Fibroblast of the aortic adventitia (primary cell): Measurements from ENCODE around the gene OR10G7. TPM values are rescaled to one million over a fixed set of nuclear protein-coding genes. Genes with fewer than 3 reads are reported as not detected.
"Not testable (repeated sequence)": the region's sequence is repeated elsewhere in the genome, so short reads cannot be mapped to it uniquely, and the experiment has no call there.

Experiments used
- DNase-seq: peaks from one replicate; pipeline ENCODE4 v3.0.0-alpha.2; 2010; ENCODE audit warnings: low read depth
- H3K4me3 ChIP-seq: 2 replicates; pipeline ENCODE4 v1.5.1; 2011; ENCODE audit warnings: low read depth, mild to moderate bottlenecking, control low read depth, low read length, moderate library complexity
- total RNA-seq: library from RNA; depleted of rRNA; stranded (reverse); fragments of >200 nt; gene quantifications from 2 replicates; pipeline ENCODE4 v1.2.3, GENCODE V29; 2012; ENCODE audit warnings: low replicate concordance
- TF ChIP-seq, protein P1 (sequence below): IDR thresholded peaks from 2 replicates; pipeline ENCODE4 v1.5.1; 2011; ENCODE audit warnings: mild to moderate bottlenecking, low read length, control low read depth, inconsistent platforms; ENCODE audit not compliant: insufficient read depth

OR10G7 gene
- total RNA-seq, 1 donor, result not detected

DNA sequence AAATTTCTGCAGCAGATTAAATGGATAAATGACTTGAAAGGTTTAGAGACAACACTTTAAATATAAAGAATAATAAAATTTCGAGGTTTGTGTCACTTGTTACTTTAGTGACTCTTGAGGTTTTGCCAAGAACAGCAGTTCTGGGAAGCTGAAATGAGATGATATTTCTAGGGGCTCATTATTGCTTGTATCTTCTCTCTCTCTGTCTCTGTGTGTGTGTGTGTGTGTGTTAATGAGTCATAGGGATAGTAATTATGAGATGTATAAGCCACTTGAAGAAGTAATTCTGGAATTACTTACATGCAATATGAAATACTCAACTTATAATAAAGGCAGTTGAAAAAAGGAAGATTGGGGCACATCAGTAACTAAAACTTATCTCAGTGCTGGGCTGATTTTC lies 9.6 kb upstream of the OR10G7 start:
- TF ChIP-seq, protein P1, sequence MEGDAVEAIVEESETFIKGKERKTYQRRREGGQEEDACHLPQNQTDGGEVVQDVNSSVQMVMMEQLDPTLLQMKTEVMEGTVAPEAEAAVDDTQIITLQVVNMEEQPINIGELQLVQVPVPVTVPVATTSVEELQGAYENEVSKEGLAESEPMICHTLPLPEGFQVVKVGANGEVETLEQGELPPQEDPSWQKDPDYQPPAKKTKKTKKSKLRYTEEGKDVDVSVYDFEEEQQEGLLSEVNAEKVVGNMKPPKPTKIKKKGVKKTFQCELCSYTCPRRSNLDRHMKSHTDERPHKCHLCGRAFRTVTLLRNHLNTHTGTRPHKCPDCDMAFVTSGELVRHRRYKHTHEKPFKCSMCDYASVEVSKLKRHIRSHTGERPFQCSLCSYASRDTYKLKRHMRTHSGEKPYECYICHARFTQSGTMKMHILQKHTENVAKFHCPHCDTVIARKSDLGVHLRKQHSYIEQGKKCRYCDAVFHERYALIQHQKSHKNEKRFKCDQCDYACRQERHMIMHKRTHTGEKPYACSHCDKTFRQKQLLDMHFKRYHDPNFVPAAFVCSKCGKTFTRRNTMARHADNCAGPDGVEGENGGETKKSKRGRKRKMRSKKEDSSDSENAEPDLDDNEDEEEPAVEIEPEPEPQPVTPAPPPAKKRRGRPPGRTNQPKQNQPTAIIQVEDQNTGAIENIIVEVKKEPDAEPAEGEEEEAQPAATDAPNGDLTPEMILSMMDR, result no peak
- no peak for DNase-seq
- H3K4me3 ChIP-seq, result no peak overlapping the region

DNA sequence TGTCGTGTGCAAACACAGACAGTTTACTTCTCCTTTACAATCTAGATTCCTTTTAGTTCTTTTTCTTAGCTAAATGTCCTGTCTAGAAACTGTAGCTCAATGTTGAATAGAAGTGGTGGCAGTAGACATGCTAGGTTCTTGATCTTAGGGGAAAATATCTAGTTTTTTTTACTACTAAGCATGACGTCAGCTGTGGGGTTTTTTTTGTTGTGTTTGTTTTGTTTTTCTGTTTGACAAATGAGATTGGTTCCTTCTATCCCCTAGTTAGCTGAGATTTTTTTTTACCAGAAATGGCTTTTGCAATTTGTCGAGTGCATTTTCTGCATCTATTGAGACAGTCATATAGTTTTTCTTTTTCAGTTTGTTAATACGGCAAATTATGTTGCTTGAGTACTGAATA lies 2.3 kb upstream of the OR10G7 start:
- H3K4me3 ChIP-seq, result no peak overlapping the region
- TF ChIP-seq, protein P1, result no peak
- no peak for DNase-seq

DNA sequence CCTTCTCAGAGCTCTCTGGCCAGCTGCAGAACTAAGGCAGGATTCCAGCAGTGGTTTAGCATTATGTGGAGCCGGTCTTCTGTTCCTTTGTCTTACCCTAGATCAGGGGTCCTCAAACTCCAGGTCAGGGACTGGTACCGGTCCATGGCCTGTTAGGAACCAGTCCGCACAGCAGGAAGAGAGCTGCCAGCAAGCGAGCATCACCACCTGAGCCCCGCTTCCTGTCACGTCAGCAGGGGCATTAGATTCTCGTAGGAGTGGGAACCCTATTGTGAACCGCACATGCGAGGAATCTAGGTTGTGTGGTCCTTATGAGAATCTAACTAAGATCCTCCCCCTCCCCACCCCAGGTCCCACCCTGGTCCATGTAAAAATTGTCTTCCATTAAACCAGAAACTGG lies 1.6 kb downstream of the OR10G7 start:
- TF ChIP-seq, protein P1, result no peak
- DNase-seq, result no peak
- no peak overlapping the region for H3K4me3 ChIP-seq

DNA sequence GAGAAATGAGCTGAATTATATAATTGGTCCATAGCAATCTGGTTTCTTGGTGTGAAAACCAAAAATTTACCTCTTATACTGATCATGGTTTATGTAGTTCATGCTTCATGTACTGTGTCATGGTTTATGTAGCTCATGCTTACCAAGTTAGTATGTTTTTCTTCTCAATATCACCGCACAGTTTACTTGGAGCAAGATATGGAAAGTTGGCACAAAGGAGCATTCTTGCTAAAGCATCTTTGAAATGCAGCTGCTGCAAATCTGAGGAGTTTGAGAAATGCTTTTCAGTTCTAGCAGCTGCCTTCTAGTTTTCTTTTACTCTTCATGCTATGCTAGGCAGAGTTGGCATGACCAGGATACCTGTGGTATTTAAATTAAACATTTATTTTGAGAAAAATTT lies 4.5 kb downstream of the OR10G7 start:
- no peak for DNase-seq
- TF ChIP-seq, protein P1, result no peak

DNA sequence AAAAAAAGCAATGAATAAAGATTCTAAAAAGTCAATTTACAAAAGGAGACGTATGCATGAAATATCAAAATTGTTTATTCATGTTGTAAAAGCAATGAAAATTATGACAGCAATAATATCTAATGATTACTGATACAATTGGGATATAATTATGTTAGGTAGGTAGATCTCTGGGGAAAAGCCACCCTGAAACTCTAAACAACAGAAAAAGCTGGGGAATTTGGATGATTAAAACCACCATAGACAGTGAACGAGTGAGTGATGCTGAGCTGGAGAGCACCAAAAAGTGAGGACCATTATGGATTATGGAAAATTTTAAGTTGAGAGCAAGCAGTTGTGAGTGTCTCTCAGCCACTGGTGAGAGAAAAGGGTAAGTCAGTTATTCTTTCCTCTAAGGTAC lies 14.6 kb downstream of the OR10G7 start, which contains the start of gene OR10G8:
Gene OR10G8, plus strand, starts transcription at position 301 of the 400 bp plus-strand sequence. CDS start 2,825 bp downstream, outside the sequence.
- no peak for DNase-seq

More for the DNA sequence above, 4.5 kb downstream of the OR10G7 start:
- H3K4me3 ChIP-seq, result no peak overlapping the region

DNA sequence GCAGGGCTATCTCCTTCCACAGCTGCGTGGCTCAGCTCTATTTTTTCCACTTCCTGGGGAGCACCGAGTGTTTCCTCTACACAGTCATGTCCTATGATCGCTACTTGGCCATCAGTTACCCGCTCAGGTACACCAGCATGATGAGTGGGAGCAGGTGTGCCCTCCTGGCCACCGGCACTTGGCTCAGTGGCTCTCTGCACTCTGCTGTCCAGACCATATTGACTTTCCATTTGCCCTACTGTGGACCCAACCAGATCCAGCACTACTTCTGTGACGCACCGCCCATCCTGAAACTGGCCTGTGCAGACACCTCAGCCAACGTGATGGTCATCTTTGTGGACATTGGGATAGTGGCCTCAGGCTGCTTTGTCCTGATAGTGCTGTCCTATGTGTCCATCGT lies 25.3 kb downstream of the OR10G7 start:
- not testable (repeated sequence) for H3K4me3 ChIP-seq, DNase-seq

More for the DNA sequence above, 14.6 kb downstream of the OR10G7 start, which contains the start of gene OR10G8:
- TF ChIP-seq, protein P1, result no peak
- no peak within 1 kb of the TSS for H3K4me3 ChIP-seq

DNA sequence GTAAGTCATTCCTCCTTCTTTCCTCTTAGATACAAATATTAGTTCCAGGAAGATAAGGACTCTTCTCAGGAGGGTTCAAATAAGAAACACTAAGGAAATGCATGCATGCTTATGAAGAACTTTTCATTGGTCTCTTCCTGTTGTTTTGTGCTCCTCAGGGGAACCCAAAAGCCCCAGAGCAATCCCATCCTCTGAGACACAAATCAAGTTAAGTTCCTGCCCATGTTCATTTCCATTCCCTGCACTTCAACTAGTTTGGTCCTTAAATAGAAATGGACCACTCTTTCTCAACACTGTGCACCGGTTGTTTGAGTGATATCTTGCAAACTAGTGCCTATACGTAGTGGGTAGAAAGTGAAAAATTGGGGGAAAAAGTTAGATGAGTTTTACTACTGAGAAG lies 28.4 kb downstream of the OR10G7 start, which contains the start of gene OR10G4:
Gene OR10G4, plus strand, starts transcription at position 301 of the 400 bp plus-strand sequence. CDS start 2,578 bp downstream, outside the sequence.
- TF ChIP-seq, protein P1, result no peak
- H3K4me3 ChIP-seq, result no peak within 1 kb of the TSS
- no peak for DNase-seq
